Measurements from ENCODE around the gene CASTOR1.

The CASTOR1 gene

DNA sequence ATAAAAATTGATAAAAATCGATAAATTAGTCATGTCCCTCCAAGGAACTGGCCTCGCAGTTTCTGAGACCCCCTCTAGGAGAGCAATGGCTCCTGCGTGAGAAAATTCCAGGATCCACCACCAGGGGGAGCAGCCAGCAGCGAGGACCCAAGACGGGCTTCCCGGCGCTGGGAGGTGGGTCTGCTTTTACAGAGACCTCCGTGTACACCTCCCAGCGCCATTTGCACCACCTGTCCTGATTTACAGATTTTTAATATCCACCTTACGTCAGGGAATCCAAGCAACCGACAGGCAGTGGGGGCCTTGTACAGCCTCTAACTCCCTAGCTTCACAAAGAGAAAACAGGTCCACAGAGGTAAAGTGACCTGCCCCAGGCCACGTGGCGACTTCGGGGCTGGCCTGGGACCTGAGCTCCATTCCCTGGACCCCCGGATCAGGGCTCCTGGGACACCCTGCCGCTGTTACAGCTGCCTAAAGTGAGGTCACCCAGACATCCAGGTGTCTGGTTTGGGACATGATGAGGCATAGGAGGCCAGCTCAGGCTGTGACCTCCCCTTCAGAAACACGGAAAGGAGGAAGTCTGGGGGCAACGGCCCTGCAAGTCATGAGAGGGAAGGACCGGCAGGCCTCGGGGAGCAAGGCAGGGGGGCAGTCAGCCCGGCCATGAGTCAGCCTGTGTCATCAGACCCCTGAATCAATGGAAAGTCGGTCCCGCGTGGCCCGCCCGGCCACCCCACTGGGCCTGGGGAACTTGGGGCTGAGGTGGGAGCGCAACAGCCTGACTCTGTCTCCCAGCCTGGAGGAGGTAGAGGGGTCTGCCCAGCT is 26.2 kb downstream of the CASTOR1 start:
- DNase-seq, result peak; percentile 60 to 77 (median 73)

DNA sequence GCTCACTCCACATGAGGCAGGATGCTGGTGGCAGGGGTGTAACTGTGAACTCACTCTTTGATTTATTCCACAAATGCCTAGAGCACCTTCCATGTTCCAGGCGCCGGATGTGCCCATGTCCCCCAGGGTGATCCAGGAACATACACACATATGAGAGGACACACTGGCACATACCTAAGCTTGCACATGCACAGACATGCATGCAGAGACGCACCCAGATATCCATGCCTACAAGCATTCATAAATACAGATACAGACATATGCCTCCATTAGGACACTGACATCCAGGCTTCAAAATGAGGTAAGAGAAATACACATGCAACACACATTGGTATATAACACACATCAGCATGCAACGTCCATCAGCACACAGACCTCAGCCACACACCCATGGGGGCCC is 27.2 kb downstream of the CASTOR1 start:
- DNase-seq, result no peak

DNA sequence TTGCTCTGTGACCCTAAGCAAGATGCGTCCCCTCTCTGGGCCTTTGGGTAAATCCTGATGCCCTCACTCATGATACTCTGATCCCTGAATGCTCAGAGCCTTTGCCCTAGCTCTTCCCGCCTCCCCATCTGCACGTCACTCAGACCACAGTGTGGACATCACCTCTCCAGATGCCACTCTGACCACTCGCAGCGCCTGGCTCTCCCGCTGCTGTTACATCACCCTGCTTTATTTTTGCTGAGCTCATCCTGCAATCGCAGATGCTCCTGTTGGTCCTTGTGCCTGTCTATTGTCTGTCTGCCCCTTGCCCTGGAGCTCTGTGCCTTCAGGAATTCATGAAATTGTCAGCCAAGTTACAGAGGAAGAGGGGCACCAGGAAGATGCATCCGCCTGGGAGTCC is 28.2 kb downstream of the CASTOR1 start:
- no peak for DNase-seq

DNA sequence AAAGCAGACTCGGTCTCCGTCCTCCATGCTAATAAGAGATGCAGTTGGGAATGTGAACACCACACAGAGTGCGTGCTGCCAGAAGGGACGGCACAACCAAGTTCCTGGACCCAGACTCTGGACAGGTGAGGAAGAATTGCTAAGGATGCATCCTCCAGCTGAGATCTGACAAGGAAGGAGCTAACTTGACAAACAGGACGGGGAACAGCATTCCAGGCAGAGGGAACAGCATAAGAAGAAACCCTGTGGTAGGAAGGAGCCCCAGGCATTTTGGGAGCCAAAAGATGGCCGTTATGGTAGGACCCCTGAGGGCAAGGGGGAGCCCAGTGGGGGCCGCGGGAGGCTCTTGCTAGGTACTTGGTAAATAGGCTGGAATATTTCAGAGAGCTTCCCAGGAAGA is 28.6 kb downstream of the CASTOR1 start:
- DNase-seq, result no peak

DNA sequence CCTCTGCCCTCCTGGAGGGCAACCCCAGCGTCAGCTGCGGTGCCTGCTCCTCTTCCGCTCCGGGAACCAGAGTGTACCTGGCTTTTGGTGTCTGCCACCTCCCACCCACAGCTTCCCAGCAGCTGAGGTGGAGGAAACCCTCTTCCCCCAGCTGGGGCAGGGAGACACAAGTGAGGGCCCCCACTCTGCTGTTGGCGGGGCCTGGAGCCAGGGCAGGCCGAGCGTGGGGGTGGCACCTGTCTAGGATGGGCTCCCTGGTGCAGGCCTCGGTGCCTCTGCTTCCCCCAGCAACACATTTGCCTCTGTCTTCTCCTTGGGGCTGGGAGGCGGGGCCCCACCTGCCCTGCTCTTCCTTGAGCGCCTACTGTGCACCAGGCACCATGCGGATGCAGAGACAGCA is 29.0 kb downstream of the CASTOR1 start:
- DNase-seq, result no peak

DNA sequence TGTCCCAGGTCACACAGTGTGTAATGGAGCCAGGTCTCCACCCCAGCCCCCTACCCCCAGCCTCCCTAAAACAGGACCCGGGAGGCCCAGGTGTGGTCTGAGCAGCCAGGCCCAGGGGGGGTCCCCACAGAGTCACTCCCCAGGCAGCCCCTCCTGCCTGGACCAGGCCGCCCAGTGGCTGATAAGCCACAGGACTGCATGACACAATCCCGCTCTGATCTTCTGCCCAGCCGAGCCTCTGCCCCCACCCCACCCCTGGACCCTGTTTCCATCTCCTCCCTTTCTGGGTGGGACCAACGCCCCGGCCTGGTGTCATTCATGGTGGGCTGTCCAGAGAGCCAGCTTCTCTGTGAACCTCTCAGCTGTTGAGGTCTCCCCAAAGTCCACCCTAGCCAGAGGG is 35.0 kb downstream of the CASTOR1 start:
- DNase-seq, result no peak

DNA sequence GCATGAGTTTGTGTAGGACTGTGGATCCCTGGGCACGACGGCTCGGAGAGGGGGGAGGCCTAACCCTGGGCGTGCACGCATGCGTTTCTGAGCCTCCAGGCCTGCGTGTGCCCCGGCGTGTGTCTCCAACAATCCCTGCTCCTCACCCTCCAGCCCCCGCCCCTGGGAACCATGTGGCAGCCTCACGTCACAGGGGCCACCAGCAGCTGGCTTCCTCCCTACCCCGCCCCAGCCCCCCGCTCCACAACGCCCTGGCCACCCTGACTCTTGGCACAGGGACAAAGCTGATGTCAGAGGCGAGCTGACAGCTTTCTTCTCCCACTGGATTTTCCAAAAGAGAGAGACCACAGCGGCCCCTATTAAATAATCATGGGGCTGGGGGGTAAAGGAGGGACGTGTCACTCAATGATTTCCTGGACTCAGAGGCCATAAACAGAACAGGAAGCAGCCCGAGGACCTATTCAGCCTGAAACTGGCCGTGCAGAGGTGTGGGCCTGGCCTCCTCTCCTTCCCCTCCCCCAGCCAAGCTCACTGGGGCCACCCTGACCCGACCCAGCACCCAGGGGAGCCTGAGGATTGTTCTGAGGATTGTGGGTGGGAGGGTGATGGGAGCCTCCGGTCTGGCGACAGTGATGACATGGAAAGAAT is 36.0 kb downstream of the CASTOR1 start:
- DNase-seq, result no peak

DNA sequence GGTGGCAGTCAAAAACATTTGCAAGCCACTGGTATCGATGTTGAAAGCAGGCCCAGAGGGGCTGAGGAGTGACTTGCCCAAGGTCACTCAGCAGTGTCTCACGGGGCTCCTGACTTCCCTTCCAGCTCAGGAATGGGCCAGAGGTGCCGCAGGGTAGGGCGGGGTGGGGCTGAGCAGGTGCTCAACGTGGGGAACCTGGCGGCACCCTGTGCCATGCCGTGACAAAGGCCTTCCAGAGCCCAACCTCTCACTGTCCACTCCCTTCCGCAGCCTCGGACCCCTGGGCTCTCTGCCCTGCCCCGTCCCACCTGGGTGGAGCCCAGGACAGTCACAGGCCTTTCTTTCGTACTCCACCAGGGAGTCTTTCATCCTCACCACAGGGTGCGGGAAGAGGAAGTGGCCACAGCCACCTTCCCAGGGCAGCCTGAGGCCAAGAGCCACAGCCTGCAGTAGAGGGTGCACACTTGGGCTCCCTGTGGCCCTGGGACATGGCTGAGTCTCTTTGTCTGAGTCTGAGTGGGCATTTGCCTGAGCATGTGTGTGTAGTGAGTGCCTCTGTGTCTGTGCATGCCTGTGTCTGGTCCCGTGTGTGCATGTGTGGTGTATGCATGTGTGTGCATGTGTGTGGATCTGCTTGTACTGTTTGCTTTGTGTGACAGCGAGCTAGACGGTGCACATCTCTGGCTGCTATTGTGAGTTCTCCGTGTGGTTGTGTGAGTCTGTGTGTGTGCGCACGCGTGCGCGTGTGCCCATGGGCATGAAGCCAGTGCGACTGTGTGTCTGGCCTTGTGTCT is 36.7 kb downstream of the CASTOR1 start:
- no peak for DNase-seq

DNA sequence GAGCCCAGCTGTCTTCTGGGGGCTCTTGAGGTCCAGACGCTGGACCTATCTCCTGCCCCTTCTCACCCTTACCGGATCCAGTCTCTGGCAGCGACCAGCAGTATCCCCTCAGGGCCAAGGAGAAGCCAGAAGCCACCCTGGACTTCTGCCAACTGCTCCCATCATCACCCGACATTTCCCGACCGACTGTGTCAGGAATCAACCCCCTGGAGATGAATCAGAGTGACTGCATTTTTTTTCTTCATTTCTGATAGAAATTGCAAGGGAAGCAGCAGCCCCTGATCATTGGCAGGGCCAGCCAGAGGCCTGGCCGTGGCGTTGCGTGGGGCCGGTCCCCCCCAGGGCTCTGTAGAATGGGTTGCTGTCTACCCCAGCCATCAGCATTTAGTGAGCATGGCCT is 37.6 kb downstream of the CASTOR1 start:
- DNase-seq, result no peak

DNA sequence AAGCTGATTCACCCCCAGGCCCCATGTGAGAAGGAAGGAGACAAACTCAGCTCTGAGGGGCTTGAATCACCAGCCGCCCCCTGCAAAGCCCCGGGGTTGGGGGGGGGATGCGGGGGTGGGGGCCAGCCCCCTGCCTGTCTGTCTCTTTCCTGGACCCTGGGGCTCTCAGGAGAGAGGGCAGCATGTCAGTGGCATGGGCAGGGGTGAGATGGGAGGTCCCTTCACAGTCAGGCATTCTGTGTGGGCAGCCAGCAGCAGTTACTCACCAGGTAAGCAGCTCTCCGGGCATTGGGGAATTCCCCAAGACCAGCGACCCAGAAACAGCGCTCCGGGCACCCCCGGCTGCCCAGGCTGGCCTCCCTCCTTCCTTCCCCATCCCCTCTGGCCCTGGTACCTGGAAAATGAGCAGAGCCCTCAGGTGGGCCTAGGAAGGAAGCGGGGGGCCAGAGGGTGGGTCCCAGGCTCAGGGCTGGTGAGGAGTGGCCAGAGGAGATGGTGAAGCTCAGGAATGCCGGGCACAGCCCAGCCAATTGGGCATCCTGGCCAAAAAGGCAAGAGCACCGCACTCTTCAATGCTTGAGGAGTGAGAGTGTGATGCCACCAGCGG is 38.5 kb downstream of the CASTOR1 start:
- DNase-seq, result no peak

DNA sequence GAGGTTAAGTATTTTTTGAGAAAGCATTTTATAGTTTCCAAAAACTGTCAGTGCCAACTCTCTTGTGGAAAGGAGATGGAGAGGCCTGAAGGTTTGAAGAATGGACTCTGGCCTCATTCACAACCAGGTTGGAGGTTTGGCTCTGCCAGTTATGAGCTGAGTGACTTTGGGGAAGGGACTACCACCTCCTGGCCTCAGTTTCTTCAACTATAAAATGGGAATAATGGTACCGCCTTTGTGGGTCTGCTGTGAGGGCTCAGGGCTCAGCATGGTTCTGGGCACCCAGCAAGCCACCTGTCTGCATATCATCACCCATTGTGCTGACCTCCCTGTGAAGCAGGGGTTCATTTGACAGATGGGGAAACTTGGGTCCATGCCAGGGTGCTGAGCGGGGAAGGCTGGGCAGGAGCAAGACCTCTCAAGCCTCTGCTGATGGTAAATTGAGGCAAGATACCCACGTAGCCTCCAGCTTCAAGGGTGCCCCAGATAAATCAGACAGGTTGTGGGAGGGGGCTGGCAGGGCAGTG is 39.2 kb downstream of the CASTOR1 start:
- no peak for DNase-seq

DNA sequence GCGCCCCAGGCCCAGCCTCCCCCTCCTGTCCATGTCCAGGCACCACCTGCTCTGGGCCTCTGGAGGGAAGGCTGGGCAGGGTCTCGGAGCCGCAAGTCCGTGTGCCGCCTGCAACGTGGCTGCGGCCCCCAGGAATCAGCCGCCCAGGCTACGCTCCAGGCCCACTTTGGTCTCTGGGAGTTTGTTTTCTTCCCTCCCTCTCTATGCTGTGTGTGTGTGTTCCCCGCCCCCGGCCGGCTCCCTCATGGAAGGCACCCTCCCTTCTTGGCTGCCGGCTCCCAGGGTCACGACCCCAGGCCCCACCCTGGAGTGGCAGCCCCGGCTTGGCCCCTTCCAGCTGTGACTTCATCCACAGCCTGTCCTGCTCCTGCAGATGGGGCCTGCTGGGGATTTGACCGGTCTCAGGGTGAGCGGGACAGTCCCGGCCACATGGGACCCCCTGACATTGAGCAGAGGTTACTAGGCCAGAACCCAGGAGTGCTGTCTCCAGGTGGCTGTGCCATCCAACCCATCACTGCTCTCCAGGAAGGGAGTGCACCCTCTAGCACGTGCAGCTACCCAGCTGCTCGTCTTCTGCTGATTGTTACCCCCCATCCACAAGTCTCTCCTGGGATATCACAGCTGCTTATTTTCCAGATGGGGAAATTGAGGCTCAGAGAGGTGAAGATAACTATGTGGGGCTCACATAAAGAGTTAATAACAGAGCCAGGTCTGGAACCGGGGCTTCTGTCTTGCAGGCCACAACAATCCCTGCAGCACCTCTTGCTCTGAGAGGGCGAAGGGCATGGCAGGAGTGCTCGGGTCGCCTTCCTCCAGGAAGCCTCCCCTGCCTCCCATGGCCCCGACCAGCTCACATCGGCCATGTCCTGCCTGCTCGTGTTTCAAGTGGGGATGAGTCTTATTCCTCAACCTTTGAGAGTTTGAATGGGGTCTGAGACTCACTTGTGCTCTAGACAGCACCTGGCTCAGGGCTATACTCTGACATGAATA is 40.0 kb downstream of the CASTOR1 start:
- no peak for DNase-seq

DNA sequence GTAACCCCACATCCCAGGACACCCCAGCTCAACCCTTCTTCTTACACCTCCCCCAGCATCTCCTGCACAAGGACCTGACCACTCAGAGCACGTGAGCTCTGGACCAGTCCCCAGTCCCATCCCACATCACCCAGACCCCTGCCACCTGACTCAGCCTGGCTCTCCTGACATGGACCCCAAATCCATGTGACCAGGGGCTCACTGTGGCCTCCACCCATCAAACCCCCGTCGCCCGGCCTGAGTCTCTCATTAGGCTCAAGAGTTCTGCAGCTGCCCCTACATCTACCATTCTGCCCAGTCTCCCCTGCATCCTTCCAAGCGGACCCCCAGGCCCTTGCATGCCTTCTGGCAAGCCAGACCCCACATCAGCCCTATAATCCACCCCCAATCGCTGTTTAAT is 40.8 kb downstream of the CASTOR1 start:
- no peak for DNase-seq

DNA sequence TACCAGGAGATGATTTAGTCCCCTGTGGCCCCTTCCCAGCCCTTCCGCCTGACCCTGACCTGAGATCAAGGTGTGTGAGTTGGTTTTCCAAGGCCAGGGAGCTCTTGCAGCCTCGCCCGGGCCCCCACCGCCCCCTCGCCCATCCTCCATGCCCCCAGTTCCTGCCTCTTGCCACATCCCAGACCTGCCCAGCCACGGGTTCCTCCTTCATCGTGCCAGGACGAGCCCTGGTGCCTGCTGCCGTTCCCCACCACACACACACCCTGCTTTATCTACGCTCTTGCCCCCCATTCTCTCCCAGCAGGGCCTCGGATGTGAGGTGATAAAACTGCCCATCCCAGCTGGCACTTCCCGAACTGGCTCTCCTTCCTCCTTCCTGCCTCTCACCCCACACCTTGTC is 41.3 kb downstream of the CASTOR1 start:
- no peak for DNase-seq

DNA sequence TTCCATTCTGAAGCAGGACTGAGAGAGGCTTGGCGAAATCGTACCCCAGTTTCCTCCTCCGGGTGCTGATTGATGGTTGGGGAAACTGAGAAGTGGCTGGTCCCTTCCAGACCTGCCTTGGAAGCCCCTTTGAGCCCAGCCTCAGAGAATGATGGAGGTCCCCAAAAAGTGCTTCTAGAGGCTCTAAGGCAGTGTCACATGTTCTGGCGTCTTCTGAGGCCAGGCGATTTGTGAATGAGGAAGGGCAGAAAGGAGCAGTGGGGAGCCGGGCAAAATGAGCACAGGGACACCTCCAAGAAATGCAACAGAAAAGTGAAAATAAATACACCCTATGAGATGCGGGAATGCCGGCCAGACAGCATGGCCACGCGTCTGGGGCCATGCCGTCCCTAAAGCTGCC is 41.7 kb downstream of the CASTOR1 start:
- DNase-seq, result no peak

DNA sequence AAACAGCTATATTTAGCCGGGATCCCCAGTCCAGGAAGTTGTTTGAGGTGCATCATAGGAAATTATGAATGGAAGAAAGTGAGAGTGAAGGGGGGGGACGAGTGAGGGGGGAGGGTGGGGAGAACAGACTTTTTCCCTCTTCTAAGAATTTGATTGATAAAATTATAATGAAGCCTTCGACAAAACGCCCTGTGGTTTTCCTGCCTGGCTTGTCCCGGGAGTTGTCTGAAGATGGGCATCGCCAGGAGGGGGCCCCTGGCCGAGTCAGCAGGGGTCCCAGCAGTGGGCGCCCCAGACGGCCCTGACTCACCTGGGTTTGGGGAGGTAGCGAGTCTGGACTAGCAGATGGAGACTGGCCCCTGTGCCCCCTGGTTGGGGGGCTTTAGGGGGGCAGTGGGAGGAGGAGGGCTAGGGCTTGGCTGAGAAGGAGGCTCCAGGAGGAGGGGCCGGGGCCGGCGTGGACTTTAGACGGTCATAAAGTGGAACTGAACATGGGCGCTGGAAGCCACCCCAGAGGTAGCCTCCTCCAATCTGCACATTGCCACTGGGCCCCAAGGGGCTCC is 42.4 kb downstream of the CASTOR1 start:
- no peak for DNase-seq

DNA sequence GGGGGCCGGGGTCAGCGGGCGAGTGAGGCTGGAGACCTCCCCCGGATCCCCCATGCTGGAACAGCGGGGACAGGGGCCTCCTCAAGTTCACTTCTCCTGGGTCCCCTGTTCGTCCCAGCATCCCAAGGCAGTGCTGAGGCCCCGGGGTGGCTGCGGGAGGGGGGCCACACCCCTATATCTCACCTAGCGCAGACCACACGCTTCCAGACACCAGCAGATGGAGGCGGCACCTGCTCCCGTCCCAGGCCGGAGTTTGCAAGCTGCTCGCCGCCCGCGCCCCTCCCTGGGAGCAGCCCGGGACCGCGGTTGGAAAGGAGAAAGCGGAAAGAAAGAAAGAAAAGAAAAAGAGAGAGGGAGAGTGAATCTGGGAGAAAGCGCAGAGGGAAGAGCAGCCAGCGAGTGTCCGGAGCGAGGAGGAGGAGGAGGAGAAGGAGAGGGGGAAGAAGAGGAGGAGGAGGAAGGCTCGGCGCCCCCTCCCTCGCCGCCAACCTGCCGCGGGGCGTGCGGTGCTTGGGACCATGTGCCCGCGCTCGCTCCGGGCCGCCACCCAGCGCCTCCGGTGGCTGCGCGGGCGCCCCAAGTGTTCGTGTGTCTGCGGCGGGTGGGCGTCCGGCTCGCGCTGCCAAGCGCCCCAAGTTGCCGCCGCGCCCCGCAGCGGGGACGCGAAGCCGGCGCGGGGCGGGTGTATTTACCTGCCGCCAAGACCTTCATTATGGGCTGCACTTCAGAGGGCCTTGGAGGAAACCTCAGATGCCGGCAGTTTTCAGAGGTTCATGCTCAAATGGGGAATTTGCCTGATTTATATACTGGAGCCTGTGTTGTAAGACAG is 43.1 kb downstream of the CASTOR1 start, which contains the start of gene LIF:
TSS of gene LIF (minus strand) at position 775 of the 829 bp plus-strand sequence. CDS start at position 711, 64 bp downstream.
- peak in 4 of 5 experiments; percentile 31 to 79 (median 38) for DNase-seq

DNA sequence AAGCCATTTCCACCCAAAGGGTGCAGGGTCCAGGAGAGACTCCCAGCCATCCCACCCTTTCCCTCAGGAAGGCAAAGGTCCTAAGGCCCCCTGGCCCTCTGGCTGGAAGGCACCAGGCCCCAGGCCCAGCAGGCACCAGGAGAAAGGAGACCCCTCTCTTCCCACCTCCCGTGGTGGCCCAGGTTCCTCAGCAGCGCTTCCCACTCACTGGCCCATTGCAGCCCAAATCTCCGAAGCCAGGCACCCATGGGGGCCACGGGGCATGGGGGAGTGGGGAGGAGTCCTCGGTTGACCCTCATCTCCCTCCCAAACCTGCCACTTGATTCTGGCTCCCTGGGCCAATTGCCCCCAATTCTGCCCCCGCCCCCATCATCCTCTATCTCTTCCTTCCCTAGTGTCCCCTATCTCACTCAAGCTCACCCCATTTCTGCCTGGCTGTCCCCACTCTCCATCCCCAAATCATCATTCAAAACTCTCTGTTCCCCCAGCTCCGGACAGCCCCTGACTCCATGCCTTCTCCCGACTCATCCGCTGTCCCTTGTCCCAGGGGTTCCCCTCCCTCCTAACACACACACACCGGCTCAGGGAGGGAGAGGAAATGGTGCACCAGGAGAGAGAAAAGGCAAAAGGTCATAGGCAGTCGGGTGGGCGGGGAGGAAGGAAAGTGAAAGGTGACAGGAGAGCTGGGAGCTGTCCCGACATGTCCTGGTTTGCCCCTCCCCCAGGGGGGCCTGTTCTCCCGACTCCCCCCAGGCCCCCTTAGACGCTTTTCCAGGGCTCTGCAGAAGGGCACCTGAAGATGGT is 43.9 kb downstream of the CASTOR1 start:
- DNase-seq, result no peak

DNA sequence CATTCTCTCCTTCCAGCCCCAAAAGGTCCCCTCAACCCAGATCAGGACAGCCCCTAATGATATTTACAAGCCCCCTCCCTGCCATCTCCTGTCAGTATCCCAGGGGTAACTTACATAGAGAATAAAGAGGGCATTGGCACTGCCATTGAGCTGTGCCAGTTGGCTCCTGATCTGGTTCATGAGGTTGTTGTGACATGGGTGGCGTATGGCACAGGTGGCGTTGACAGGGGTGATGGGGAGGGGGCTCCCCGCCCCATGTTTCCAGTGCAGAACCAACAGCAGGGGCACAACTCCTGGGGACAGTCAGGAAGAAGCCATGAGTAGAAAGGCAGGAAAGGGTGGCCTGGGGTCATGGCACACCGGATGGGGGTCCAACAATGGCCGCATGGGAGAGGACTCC is 44.7 kb downstream of the CASTOR1 start:
- no peak for DNase-seq
